ENCODE results near the gene IGF2R. TPM values are rescaled to one million over a fixed set of nuclear protein-coding genes. Genes with fewer than 3 reads are reported as not detected.
"Not testable (repeated sequence)": the region's sequence is repeated elsewhere in the genome, so short reads cannot be mapped to it uniquely, and the experiment has no call there.

The IGF2R gene
- total and polyA plus RNA-seq, 5 donors from 2014 or later = 8.8 to 71.2 (median 10.0) TPM

DNA sequence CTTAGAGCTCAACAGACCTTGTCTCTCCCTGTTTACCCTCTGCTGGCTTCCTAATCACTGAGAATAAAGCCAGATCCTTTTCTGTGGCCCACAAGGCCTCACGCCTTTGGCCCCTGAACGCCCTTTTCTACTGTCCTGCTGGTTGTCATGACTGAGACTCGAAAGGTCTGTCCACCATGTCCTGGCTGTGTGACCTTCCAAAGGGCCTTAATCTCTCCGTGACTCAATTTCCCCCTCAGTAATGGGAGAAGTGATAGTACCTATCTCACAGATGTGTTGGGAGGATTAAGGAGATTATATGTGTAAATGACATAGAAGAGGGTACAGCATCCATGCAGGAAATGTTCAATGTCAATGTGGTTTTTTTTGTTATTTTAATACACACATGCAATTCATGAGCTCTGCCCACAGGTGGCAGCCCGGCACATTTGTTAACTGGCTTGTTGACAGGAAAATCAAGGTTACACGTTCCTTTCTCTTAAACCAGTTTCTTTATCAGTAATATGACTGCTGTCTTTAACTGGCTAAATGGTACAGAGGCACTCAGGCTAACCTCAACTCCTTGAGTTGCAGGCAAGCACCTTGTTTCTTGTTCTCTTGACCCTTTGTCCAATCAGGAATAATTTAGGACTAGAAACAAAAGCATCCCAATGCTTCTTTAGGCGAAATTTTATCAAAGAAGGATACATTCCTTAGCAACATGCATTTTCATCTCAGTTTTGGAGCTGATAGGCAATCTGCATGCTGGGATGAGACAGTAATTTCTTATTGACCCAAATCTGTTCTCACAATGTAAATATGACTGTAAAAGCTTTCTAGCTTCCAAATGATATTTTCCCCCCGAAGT lies 169.3 kb downstream of the IGF2R start:
- peaks cover 7 to 24% (median 15%) of the 10 kb centered on the region in 4 donors for H3K4me1 Mint-ChIP-seq
- ATAC-seq (ENCODE audit: low read depth in 2 of 2) (peak; percentile 75 to 81), DNase-seq (peak; percentile 34 to 86 (median 72))
- Histone ChIP-seq H3K36me3 (ENCODE audit: control insufficient read depth, insufficient read depth, low read length) (no peaks in the 10 kb centered on the region), H3K27ac (ENCODE audit: insufficient read depth, low read length, poor library complexity, severe bottlenecking) (no peak overlapping the region), H3K4me3 (ENCODE audit: low read depth, low read length) (no peak overlapping the region), H3K9me3 (ENCODE audit: control insufficient read depth in 2 of 2, low read length in 2 of 2) (no peaks in the 10 kb centered on the region), H3K27me3 (ENCODE audit: control insufficient read depth, insufficient read depth, low read length) (no peaks in the 10 kb centered on the region), H3K4me1 (ENCODE audit: control insufficient read depth, insufficient read depth, low read length, poor library complexity, severe bottlenecking) (peaks cover 8% of the 10 kb centered on the region)
- H3K27me3 Mint-ChIP-seq = peaks cover 10% of the 10 kb centered on the region
- no peak overlapping the region for H3K4me3 Mint-ChIP-seq
- no peaks in the 10 kb centered on the region for H3K36me3 Mint-ChIP-seq
- H3K27ac Mint-ChIP-seq = peak overlapping the region; percentile 21 to 74 (median 65)
- peaks cover 0 to under 1% (median 0%) of the 10 kb centered on the region in 7 donors for H3K9me3 Mint-ChIP-seq

DNA sequence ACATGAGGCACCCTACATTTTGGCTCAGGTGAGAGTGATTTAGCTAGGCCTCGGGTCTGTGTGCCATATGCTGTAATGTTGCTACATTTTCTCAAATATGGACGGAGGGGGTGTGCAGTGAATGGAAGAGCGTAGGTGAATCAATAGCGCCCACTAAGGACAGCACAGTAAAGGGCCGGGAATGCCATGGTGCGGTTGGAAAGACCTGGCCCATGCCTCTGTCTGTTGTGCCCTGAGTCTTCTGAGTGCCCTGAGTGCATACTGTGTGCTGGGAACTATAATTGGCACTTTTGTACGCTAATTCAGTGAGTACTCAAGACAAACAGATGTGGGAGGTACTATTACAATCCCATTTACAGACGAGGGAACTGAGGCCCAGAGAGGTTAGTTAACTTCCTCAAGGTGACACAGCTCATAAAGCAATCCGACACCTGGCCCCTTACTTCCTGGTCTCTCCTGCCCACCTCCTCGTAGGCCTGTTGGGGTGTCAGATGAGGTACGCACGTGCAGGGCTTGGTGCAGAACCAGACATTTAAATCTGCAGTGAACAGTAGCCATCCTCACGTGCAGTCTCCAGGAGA lies 170.0 kb downstream of the IGF2R start:
- H3K36me3 Mint-ChIP-seq = no peaks in the 10 kb centered on the region
- no peak for DNase-seq
- Histone ChIP-seq H3K4me3 (ENCODE audit: low read depth, low read length) (no peak overlapping the region), H3K27ac (ENCODE audit: insufficient read depth, low read length, poor library complexity, severe bottlenecking) (no peak overlapping the region), H3K27me3 (ENCODE audit: control insufficient read depth, insufficient read depth, low read length) (no peaks in the 10 kb centered on the region), H3K4me1 (ENCODE audit: control insufficient read depth, insufficient read depth, low read length, poor library complexity, severe bottlenecking) (peaks cover 8% of the 10 kb centered on the region), H3K36me3 (ENCODE audit: control insufficient read depth, insufficient read depth, low read length) (no peaks in the 10 kb centered on the region), H3K9me3 (ENCODE audit: control insufficient read depth in 2 of 2, low read length in 2 of 2) (no peaks in the 10 kb centered on the region)
- H3K4me3 Mint-ChIP-seq = no peak overlapping the region
- peak overlapping the region in 2 of 3 donors; percentile 65 to 74 for H3K27ac Mint-ChIP-seq
- H3K4me1 Mint-ChIP-seq = peaks cover 7 to 24% (median 15%) of the 10 kb centered on the region in 4 donors
- H3K9me3 Mint-ChIP-seq = no peaks in the 10 kb centered on the region
- peaks cover 10% of the 10 kb centered on the region for H3K27me3 Mint-ChIP-seq
- no peak for ATAC-seq (ENCODE audit: low read depth in 2 of 2)

DNA sequence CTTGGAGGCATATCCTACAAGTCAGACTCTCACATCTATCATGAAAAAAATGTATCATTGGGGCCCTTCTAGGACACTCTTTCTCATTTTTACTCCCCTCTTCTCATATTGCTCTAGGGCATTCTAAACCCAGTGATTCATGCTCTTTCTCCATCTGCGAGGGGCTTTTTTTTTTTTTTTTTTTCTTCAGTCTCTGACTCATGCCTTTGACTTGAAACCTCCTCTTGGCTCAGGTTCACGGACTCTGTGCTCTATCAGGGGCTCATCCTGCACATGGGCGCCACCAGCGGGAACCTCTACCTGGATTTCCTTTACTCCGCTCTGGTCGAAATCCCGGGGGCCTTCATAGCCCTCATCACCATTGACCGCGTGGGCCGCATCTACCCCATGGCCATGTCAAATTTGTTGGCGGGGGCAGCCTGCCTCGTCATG lies 170.6 kb downstream of the IGF2R start:
- peaks cover 0 to 3% (median 2%) of the 10 kb centered on the region in 7 donors for H3K9me3 Mint-ChIP-seq
- DNase-seq (no peak), ATAC-seq (ENCODE audit: low read depth in 2 of 2) (no peak)
- H3K27ac Mint-ChIP-seq = peak overlapping the region in 1 of 3 donors; percentile 69
- H3K4me1 ChIP-seq (ENCODE audit: control insufficient read depth, insufficient read depth, low read length, poor library complexity, severe bottlenecking) = peaks cover 8% of the 10 kb centered on the region
- peaks cover 10% of the 10 kb centered on the region for H3K27me3 Mint-ChIP-seq
- no peaks in the 10 kb centered on the region for H3K9me3 ChIP-seq (ENCODE audit: control insufficient read depth in 2 of 2, low read length in 2 of 2)
- no peaks in the 10 kb centered on the region for H3K36me3 ChIP-seq (ENCODE audit: control insufficient read depth, insufficient read depth, low read length)
- peaks cover 3% of the 10 kb centered on the region for H3K36me3 Mint-ChIP-seq
- no peaks in the 10 kb centered on the region for H3K27me3 ChIP-seq (ENCODE audit: control insufficient read depth, insufficient read depth, low read length)
- no peak overlapping the region for H3K4me3 ChIP-seq (ENCODE audit: low read depth, low read length)
- H3K4me1 Mint-ChIP-seq = peaks cover 7 to 24% (median 15%) of the 10 kb centered on the region in 4 donors
- H3K4me3 Mint-ChIP-seq = no peak overlapping the region
- H3K27ac ChIP-seq (ENCODE audit: insufficient read depth, low read length, poor library complexity, severe bottlenecking) = no peak overlapping the region

DNA sequence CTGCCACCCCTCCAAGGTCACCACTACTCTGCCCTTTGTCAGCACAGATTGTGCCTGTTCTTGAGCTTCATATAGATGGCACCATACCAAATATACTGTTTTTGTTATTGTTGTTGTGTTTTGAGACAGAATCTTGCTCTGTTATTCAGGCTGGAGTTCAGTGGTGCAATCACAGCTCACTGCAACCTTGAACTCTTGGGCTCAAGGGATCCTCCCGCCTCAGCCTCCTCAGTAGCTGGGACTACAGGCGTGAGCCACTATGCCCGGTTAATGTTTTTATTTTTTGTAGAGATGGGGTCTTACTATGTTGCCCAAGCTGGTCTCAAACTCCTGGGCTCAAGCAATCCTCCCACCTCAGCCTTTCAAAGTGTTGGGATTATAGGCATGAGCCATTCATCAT lies 171.6 kb downstream of the IGF2R start:
- not testable (repeated sequence) for H3K27ac ChIP-seq (ENCODE audit: insufficient read depth, low read length, poor library complexity, severe bottlenecking); H3K9me3 Mint-ChIP-seq; H3K4me3 Mint-ChIP-seq

DNA sequence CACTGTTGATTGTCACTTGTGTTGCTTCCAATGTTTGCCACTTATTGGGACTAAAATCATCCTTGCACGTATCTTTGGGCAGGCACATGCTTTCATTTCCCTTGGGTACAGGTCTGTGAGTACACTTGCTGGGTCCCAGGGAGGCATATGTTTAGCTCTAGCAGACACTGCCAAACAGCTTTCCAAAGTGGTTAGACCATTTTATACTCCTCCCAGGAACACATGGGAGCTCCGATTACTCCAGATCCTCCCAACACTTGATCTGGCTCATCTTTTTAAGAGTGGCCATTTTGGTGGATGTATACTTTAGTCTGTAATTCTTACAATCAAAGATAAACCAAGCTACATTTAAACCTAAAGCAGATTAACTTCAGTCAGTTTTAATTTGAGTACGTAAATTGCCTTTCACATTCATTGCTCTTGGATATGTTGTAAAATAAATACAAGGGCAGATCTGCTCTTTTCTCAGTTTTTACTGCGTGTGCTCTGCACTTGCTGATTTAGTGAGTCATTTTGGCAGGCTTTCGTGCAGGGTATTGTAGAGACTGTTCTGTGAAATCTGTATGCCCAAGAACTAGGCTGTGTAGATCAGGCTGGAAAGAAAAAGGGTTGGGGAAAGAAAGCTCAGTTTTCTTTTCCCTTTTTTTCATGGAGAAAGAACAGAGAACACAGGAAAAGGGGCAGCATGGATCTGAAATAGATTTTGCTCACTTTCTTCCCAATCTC lies 172.3 kb downstream of the IGF2R start:
- no peak overlapping the region for H3K27ac ChIP-seq (ENCODE audit: insufficient read depth, low read length, poor library complexity, severe bottlenecking)
- Mint-ChIP-seq H3K4me3 (no peak overlapping the region), H3K27me3 (peaks cover 10% of the 10 kb centered on the region), H3K4me1 (peaks cover 7 to 24% (median 15%) of the 10 kb centered on the region in 4 donors), H3K36me3 (peaks cover 5% of the 10 kb centered on the region), H3K27ac (peak overlapping the region in 2 of 3 donors; percentile 1 to 23), H3K9me3 (peaks cover 0 to 4% (median 3%) of the 10 kb centered on the region in 7 donors)
- ATAC-seq (ENCODE audit: low read depth in 2 of 2) (no peak), DNase-seq (no peak)
- no peaks in the 10 kb centered on the region for H3K27me3 ChIP-seq (ENCODE audit: control insufficient read depth, insufficient read depth, low read length)
- H3K4me3 ChIP-seq (ENCODE audit: low read depth, low read length) = no peak overlapping the region
- peaks cover 8% of the 10 kb centered on the region for H3K4me1 ChIP-seq (ENCODE audit: control insufficient read depth, insufficient read depth, low read length, poor library complexity, severe bottlenecking)
- no peaks in the 10 kb centered on the region for H3K36me3 ChIP-seq (ENCODE audit: control insufficient read depth, insufficient read depth, low read length)
- no peaks in the 10 kb centered on the region for H3K9me3 ChIP-seq (ENCODE audit: control insufficient read depth in 2 of 2, low read length in 2 of 2)

More for the DNA sequence above, 171.6 kb downstream of the IGF2R start:
- not testable (repeated sequence) for H3K36me3 Mint-ChIP-seq; H3K27me3 ChIP-seq (ENCODE audit: control insufficient read depth, insufficient read depth, low read length); H3K4me1 ChIP-seq (ENCODE audit: control insufficient read depth, insufficient read depth, low read length, poor library complexity, severe bottlenecking); DNase-seq; H3K36me3 ChIP-seq (ENCODE audit: control insufficient read depth, insufficient read depth, low read length); H3K9me3 ChIP-seq (ENCODE audit: control insufficient read depth in 2 of 2, low read length in 2 of 2); ATAC-seq (ENCODE audit: low read depth in 2 of 2); H3K4me3 ChIP-seq (ENCODE audit: low read depth, low read length)
- peaks cover 10% of the 10 kb centered on the region for H3K27me3 Mint-ChIP-seq
- peaks cover 7 to 24% (median 15%) of the 10 kb centered on the region in 4 donors for H3K4me1 Mint-ChIP-seq
- peak overlapping the region in 1 of 3 donors; percentile 1 for H3K27ac Mint-ChIP-seq

DNA sequence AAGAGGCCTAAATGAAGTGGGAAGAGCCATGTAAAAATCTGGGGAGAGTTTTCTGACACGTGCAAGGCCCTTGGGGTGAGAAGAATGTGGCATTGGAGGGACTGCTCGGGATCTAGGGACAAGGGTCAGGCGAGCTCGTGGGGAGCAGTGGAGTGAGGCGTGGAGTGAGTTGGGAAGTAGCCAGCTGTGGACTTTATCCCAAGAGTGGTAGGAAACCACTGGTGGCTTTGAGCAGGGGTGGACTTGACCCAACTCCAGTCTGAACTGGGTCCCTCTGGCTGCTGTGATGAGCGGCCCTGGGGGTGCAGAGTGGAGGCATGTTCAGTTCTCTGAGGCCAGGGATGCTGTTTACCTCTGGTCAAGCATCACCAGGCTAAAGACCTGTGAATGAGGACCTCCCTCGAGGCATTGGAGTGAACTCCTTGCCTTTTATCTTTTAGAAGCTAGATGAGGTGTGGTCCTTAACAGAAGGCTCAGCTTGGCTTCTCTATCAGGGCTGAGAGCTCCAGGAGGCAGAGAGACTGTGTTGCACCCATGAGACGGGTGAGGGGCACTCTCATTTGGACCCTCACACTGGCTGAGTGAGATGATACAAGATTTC lies 173.3 kb downstream of the IGF2R start:
- peaks cover 0 to 4% (median 3%) of the 10 kb centered on the region in 7 donors for H3K9me3 Mint-ChIP-seq
- peaks cover 5% of the 10 kb centered on the region for H3K36me3 Mint-ChIP-seq
- Histone ChIP-seq H3K4me3 (ENCODE audit: low read depth, low read length) (no peak overlapping the region), H3K27me3 (ENCODE audit: control insufficient read depth, insufficient read depth, low read length) (no peaks in the 10 kb centered on the region), H3K4me1 (ENCODE audit: control insufficient read depth, insufficient read depth, low read length, poor library complexity, severe bottlenecking) (peaks cover 8% of the 10 kb centered on the region), H3K9me3 (ENCODE audit: control insufficient read depth in 2 of 2, low read length in 2 of 2) (no peaks in the 10 kb centered on the region), H3K36me3 (ENCODE audit: control insufficient read depth, insufficient read depth, low read length) (no peaks in the 10 kb centered on the region), H3K27ac (ENCODE audit: insufficient read depth, low read length, poor library complexity, severe bottlenecking) (no peak overlapping the region)
- no peak overlapping the region for H3K27ac Mint-ChIP-seq
- no peak for ATAC-seq (ENCODE audit: low read depth in 2 of 2)
- DNase-seq = no peak
- H3K4me1 Mint-ChIP-seq = peaks cover 7 to 21% (median 14%) of the 10 kb centered on the region in 4 donors
- peaks cover 10% of the 10 kb centered on the region for H3K27me3 Mint-ChIP-seq
- H3K4me3 Mint-ChIP-seq = peak overlapping the region in 1 of 4 donors; percentile 15

DNA sequence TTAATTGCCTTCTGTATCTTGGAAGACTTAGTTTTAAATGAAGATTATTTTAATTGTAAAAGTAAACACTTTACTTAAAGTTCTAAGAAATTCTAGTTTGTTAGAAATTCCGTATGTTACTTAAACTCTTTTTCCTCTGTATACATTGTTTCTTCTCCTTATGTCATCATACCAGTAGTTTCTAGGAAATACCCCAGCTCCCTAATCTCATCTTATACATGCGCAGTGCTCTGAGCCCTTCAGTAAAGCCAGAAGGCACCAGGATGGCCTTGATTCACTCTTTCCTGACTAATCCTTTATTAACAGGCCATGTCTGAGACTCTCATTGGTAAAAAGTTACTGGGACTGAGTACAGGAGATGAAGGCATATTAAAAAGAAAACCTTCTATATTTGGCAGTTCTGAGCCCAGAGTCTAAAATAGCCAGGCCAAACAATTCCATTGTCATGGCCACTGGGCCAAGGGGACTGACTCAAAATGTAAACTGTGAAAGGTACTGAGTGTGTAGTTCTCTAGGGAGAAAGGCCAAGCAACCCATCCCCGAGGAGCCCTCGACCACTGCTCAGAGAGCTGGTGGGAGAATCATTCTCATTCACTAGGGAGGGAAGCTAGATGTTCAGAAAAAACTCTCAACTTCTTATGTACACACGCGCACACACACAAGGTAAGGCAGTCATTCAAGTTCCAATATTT lies 177.7 kb downstream of the IGF2R start:
- H3K27me3 ChIP-seq (ENCODE audit: control insufficient read depth, insufficient read depth, low read length) = peaks cover 3% of the 10 kb centered on the region
- no peaks in the 10 kb centered on the region for H3K4me1 ChIP-seq (ENCODE audit: control insufficient read depth, insufficient read depth, low read length, poor library complexity, severe bottlenecking)
- Mint-ChIP-seq H3K27ac (no peak overlapping the region), H3K9me3 (peaks cover 0 to 10% (median 3%) of the 10 kb centered on the region in 7 donors), H3K27me3 (peaks cover 10% of the 10 kb centered on the region), H3K4me3 (no peak overlapping the region), H3K36me3 (peaks cover 11% of the 10 kb centered on the region), H3K4me1 (no peaks in the 10 kb centered on the region)
- H3K4me3 ChIP-seq (ENCODE audit: low read depth, low read length) = no peak overlapping the region
- no peaks in the 10 kb centered on the region for H3K36me3 ChIP-seq (ENCODE audit: control insufficient read depth, insufficient read depth, low read length)
- ATAC-seq (ENCODE audit: low read depth in 2 of 2) (no peak), DNase-seq (no peak)
- H3K27ac ChIP-seq (ENCODE audit: insufficient read depth, low read length, poor library complexity, severe bottlenecking) = no peak overlapping the region
- no peaks in the 10 kb centered on the region for H3K9me3 ChIP-seq (ENCODE audit: control insufficient read depth in 2 of 2, low read length in 2 of 2)
